ENCODE results near the gene CROCC2. TPM values are rescaled to one million over a fixed set of nuclear protein-coding genes. Genes with fewer than 3 reads are reported as not detected.

CROCC2 gene
- polyA plus RNA-seq, 1 donor (not counting 4 experiments of a cell fraction or from before 2014, with no cell fraction given), result not detected

GRCh38 chr2:240949791-240950705 is 43.9 kb downstream of the CROCC2 start:
- Histone ChIP-seq H3K9ac (ENCODE audit: control insufficient read depth, extremely low read depth, insufficient read depth, low read length) (no peak overlapping the region), H3K9me3 (ENCODE audit: control insufficient read depth, low read depth, low read length) (no peaks in the 10 kb centered on the region), H3K9me1 (ENCODE audit: control insufficient read depth, extremely low read depth, insufficient read depth, low read length) (no peaks in the 10 kb centered on the region), H3K4me3 (ENCODE audit: control insufficient read depth in 2 of 3, extremely low read depth in 1 of 3, insufficient read depth in 2 of 3, low read depth in 1 of 3, low read length in 3 of 3) (no peak overlapping the region), H3K79me2 (ENCODE audit: control insufficient read depth, insufficient read depth, low read length) (no peaks in the 10 kb centered on the region), H3K27ac (ENCODE audit: control insufficient read depth, insufficient read depth, low read length) (no peak overlapping the region), H3K27me3 (ENCODE audit: control insufficient read depth, extremely low read depth, insufficient read depth, low read length) (peaks cover 14% of the 10 kb centered on the region), H2AFZ (ENCODE audit: control insufficient read depth, low read length) (no peak overlapping the region), H3K4me2 (ENCODE audit: control insufficient read depth, extremely low read depth, insufficient read depth, low read depth, low read length) (no peak overlapping the region), H3K36me3 (ENCODE audit: control insufficient read depth in 2 of 2, extremely low read depth in 1 of 2, insufficient read depth in 2 of 2, low read length in 2 of 2) (no peaks in the 10 kb centered on the region), H4K20me1 (ENCODE audit: control insufficient read depth, extremely low read depth, insufficient read depth, low read length) (no peaks in the 10 kb centered on the region), H3K4me1 (ENCODE audit: control insufficient read depth, extremely low read depth, insufficient read depth, low read length) (peaks cover 6% of the 10 kb centered on the region)
- TF ChIP-seq EZH2 (IDR thresholded peaks at IDR 0.05; ENCODE audit: low read length), result no peak
- TF ChIP-seq CTCF (optimal IDR thresholded peaks at IDR 0.05 in 1 of 3, IDR thresholded peaks at IDR 0.05 in 1 of 3, conservative IDR thresholded peaks at IDR 0.05 in 1 of 3; ENCODE audit: extremely low read depth in 1 of 3, insufficient read depth in 2 of 3, low read length in 3 of 3), result no peak
- DNase-seq (ENCODE audit: low read depth, low spot score) (no peak), FAIRE-seq (no peak)
- dilution Hi-C loops (cut with MboI; ENCODE audit: extremely low pct_ligation_motif_present, low sequenced_read_pairs), result no loop called here

GRCh38 chr2:240951045-240951594 is 45.0 kb downstream of the CROCC2 start:
- Histone ChIP-seq H3K9me3 (ENCODE audit: control insufficient read depth, low read depth, low read length) (no peaks in the 10 kb centered on the region), H3K27ac (ENCODE audit: control insufficient read depth, insufficient read depth, low read length) (no peak overlapping the region), H3K4me1 (ENCODE audit: control insufficient read depth, extremely low read depth, insufficient read depth, low read length) (peaks cover 6% of the 10 kb centered on the region), H4K20me1 (ENCODE audit: control insufficient read depth, extremely low read depth, insufficient read depth, low read length) (no peaks in the 10 kb centered on the region), H3K79me2 (ENCODE audit: control insufficient read depth, insufficient read depth, low read length) (no peaks in the 10 kb centered on the region), H3K9ac (ENCODE audit: control insufficient read depth, extremely low read depth, insufficient read depth, low read length) (no peak overlapping the region), H3K36me3 (ENCODE audit: control insufficient read depth in 2 of 2, extremely low read depth in 1 of 2, insufficient read depth in 2 of 2, low read length in 2 of 2) (no peaks in the 10 kb centered on the region), H3K4me2 (ENCODE audit: control insufficient read depth, extremely low read depth, insufficient read depth, low read depth, low read length) (no peak overlapping the region), H3K4me3 (ENCODE audit: control insufficient read depth in 2 of 3, extremely low read depth in 1 of 3, insufficient read depth in 2 of 3, low read depth in 1 of 3, low read length in 3 of 3) (no peak overlapping the region), H3K9me1 (ENCODE audit: control insufficient read depth, extremely low read depth, insufficient read depth, low read length) (no peaks in the 10 kb centered on the region), H3K27me3 (ENCODE audit: control insufficient read depth, extremely low read depth, insufficient read depth, low read length) (peaks cover 23% of the 10 kb centered on the region), H2AFZ (ENCODE audit: control insufficient read depth, low read length) (no peak overlapping the region)
- DNase-seq (ENCODE audit: low read depth, low spot score) (no peak), FAIRE-seq (no peak)
- TF ChIP-seq EZH2 (IDR thresholded peaks at IDR 0.05; ENCODE audit: low read length) (no peak), CTCF (optimal IDR thresholded peaks at IDR 0.05 in 1 of 3, IDR thresholded peaks at IDR 0.05 in 1 of 3, conservative IDR thresholded peaks at IDR 0.05 in 1 of 3; ENCODE audit: extremely low read depth in 1 of 3, insufficient read depth in 2 of 3, low read length in 3 of 3) (no peak)
- dilution Hi-C loops (cut with MboI; ENCODE audit: extremely low pct_ligation_motif_present, low sequenced_read_pairs), result no loop called here

All from keratinocyte (primary cell).